SK-N-SH (cell line): Measurements from ENCODE around the gene LOXL4. TPM values are rescaled to one million over a fixed set of nuclear protein-coding genes. Genes with fewer than 3 reads are reported as not detected.

Experiments used
- CTCF ChIA-PET: fragments of 300-600, 350-600 bp; formaldehyde crosslinking; extraction: SDS; loops from one replicate; lab custom pipeline; 2021; lab: Yijun Ruan, JAX
- POLR2A ChIA-PET: fragments of 350-600 bp; sonication (Branson Sonifier 250); formaldehyde crosslinking; extraction: SDS; loops from one replicate; lab custom pipeline; 2020; ENCODE audit warnings: antibody characterized with exemption, inconsistent platforms; lab: Yijun Ruan, JAX
- DNase-seq: peaks from one replicate; pipeline ENCODE4 v3.0.0; 2012
- H2AFZ ChIP-seq: fragments of 200-600 bp; sonication (generic); 2 replicates; pipeline ENCODE4 v1.8.1; 2016; ENCODE audit warnings: antibody characterized with exemption, mild to moderate bottlenecking, low read depth
- H3F3A ChIP-seq: fragments of 200-600 bp; sonication (generic); replicated peaks from 2 replicates; pipeline ENCODE3; 2016; ENCODE audit warnings: antibody characterized with exemption, mild to moderate bottlenecking; ENCODE audit not compliant: insufficient read depth
- H3K27ac ChIP-seq, 2 experiments: fragments of 200-500 bp in 1 of 2; fragments of 200-600 bp in 1 of 2; sonication (Bioruptor generic) in 1 of 2; sonication (generic), shearing (Covaris generic) in 1 of 2; 2 replicates each; pipeline versions ENCODE4 v1.5.1 to v1.6.1; 2014 to 2016; ENCODE audit warnings: low read depth in 2 of 2, inconsistent platforms in 1 of 2, low read length in 1 of 2, mild to moderate bottlenecking in 1 of 2, mixed read lengths in 1 of 2
- H3K27me3 ChIP-seq: fragments of 200-600 bp; sonication (generic), shearing (Covaris generic); 2 replicates; pipeline ENCODE4 v1.6.1; 2016; ENCODE audit warnings: mixed run types; ENCODE audit not compliant: insufficient read depth
- H3K36me3 ChIP-seq, 2 experiments: fragments of 200-500 bp in 1 of 2; fragments of 200-600 bp in 1 of 2; sonication (Bioruptor generic) in 1 of 2; sonication (generic) in 1 of 2; replicated peaks in 1 of 2; 2 replicates each; pipeline versions ENCODE3 to v1.5.1; 2014 to 2016; ENCODE audit warnings: low read length in 1 of 2, mild to moderate bottlenecking in 1 of 2; ENCODE audit not compliant: insufficient read depth in 2 of 2, control insufficient read depth in 1 of 2
- H3K4me1 ChIP-seq, 2 experiments: fragments of 200-500 bp in 1 of 2; fragments of 200-600 bp in 1 of 2; sonication (Bioruptor generic) in 1 of 2; sonication (generic), shearing (Covaris generic) in 1 of 2; 2 replicates each; pipeline versions ENCODE4 v1.5.1 to v1.6.1; 2014 to 2016; ENCODE audit warnings: low read depth in 1 of 2, low read length in 1 of 2, mixed run types in 1 of 2; ENCODE audit not compliant: insufficient read depth in 2 of 2, control insufficient read depth in 1 of 2
- H3K4me2 ChIP-seq: fragments of 200-600 bp; sonication (generic), shearing (Covaris generic); 2 replicates; pipeline ENCODE4 v1.6.1; 2017; ENCODE audit warnings: mixed run types
- H3K4me3 ChIP-seq, 2 experiments: fragments of 200-500 bp in 1 of 2; fragments of 200-600 bp in 1 of 2; sonication (Bioruptor generic) in 1 of 2; sonication (generic), shearing (Covaris generic) in 1 of 2; 2 replicates each; pipeline versions ENCODE4 v1.5.1 to v1.8.1; 2014 to 2016; ENCODE audit warnings: low read depth in 2 of 2, inconsistent platforms in 1 of 2, low read length in 1 of 2, mild to moderate bottlenecking in 1 of 2, mixed read lengths in 1 of 2, moderate library complexity in 1 of 2
- H3K79me2 ChIP-seq: fragments of 200-600 bp; sonication (generic); 2 replicates; pipeline ENCODE4 v1.8.1; 2017; ENCODE audit warnings: mild to moderate bottlenecking; ENCODE audit not compliant: insufficient read depth
- H3K9ac ChIP-seq: fragments of 200-600 bp; sonication (generic); 2 replicates; pipeline ENCODE4 v1.6.1; 2017; ENCODE audit warnings: mixed run types
- H3K9me2 ChIP-seq: fragments of 200-600 bp; sonication (generic); 2 replicates; pipeline ENCODE4 v1.6.1; 2017; ENCODE audit warnings: mixed run types
- H3K9me3 ChIP-seq: fragments of 200-600 bp; sonication (generic); 2 replicates; pipeline ENCODE4 v1.6.1; 2017; ENCODE audit warnings: mixed run types, mild to moderate bottlenecking, moderate library complexity
- H4K20me1 ChIP-seq: fragments of 200-600 bp; sonication (generic); 2 replicates; pipeline ENCODE4 v1.6.1; 2017; ENCODE audit warnings: mild to moderate bottlenecking, mixed run types; ENCODE audit not compliant: insufficient read depth
- CHD2 ChIP-seq: fragments of 150-350 bp; IDR thresholded peaks from 2 replicates; pipeline ENCODE4 v1.6.1; 2018; ENCODE audit warnings: low read length; ENCODE audit not compliant: partially characterized antibody
- ELF1 ChIP-seq: IDR thresholded peaks from 2 replicates; pipeline ENCODE4 v1.4.0; 2012
- FOSL2 ChIP-seq: IDR thresholded peaks from 2 replicates; pipeline ENCODE4 v1.4.0; 2012; ENCODE audit warnings: low read depth, mild to moderate bottlenecking, moderate library complexity, borderline replicate concordance
- FOXJ3 ChIP-seq: sonication (generic); formaldehyde crosslinking; IDR thresholded peaks from 2 replicates; pipeline ENCODE4 v1.5.1; 2020; ENCODE audit warnings: mild to moderate bottlenecking, missing genetic modification reagents
- FOXM1 ChIP-seq: IDR thresholded peaks from 2 replicates; pipeline ENCODE4 v1.4.0; 2012; ENCODE audit warnings: low read depth, mild to moderate bottlenecking
- NFIC ChIP-seq: IDR thresholded peaks from 2 replicates; pipeline ENCODE4 v1.4.0; 2012; ENCODE audit warnings: borderline replicate concordance
- NRF1 ChIP-seq: IDR thresholded peaks from 2 replicates; pipeline ENCODE4 v1.6.1; 2012; ENCODE audit warnings: low read depth, mild to moderate bottlenecking, low read length
- RAD21 ChIP-seq: IDR thresholded peaks from 2 replicates; pipeline ENCODE4 v1.6.1; 2012; ENCODE audit warnings: mild to moderate bottlenecking, low read length
- SIN3A ChIP-seq: IDR thresholded peaks from 2 replicates; pipeline ENCODE4 v1.6.1; 2012; ENCODE audit warnings: low read depth, mild to moderate bottlenecking, low read length, moderate library complexity, borderline replicate concordance
- YY1 ChIP-seq: IDR thresholded peaks from 2 replicates; pipeline ENCODE4 v1.4.0; 2012; ENCODE audit warnings: low read depth, mild to moderate bottlenecking
- WGBS: methylation state at CpG from one replicate; pipeline ENCODE4 v1.1.6; 2017; ENCODE audit warnings: low lambda C conversion rate; 5-methylcytosine and 5-hydroxymethylcytosine counted together
- polyA plus RNA-seq, 3 experiments: library from polyadenylated mRNA; depleted of rRNA; stranded (reverse); fragments of >200 nt; gene quantifications; 2 replicates each; pipeline ENCODE4 v1.2.3, GENCODE V29; 2012
- TF ChIP-seq, protein P1 (sequence below): IDR thresholded peaks from 2 replicates; pipeline ENCODE4 v1.6.1; 2012; ENCODE audit warnings: mild to moderate bottlenecking, low read depth, low read length, moderate library complexity
- TF ChIP-seq, protein P2 (sequence below): fragments of 150-350 bp; IDR thresholded peaks from 2 replicates; pipeline ENCODE4 v1.6.1; 2017; ENCODE audit warnings: antibody characterized with exemption, low read length, low read depth, borderline replicate concordance
- TF ChIP-seq, protein P3 (sequence below): fragments of 150-350 bp; IDR thresholded peaks from 2 replicates; pipeline ENCODE4 v1.6.1; 2016; ENCODE audit warnings: mild to moderate bottlenecking, low read depth, low read length
- TF ChIP-seq, protein P4 (sequence below): IDR thresholded peaks from 2 replicates; pipeline ENCODE4 v1.4.0; 2012; ENCODE audit warnings: low read depth
- TF ChIP-seq, protein P5 (sequence below): IDR thresholded peaks from 2 replicates; pipeline ENCODE4; 2012

Gene LOXL4
- polyA plus RNA-seq, 1 of the 3 experiments (the other 2 are of a cell fraction), result 1.7 TPM

DNA sequence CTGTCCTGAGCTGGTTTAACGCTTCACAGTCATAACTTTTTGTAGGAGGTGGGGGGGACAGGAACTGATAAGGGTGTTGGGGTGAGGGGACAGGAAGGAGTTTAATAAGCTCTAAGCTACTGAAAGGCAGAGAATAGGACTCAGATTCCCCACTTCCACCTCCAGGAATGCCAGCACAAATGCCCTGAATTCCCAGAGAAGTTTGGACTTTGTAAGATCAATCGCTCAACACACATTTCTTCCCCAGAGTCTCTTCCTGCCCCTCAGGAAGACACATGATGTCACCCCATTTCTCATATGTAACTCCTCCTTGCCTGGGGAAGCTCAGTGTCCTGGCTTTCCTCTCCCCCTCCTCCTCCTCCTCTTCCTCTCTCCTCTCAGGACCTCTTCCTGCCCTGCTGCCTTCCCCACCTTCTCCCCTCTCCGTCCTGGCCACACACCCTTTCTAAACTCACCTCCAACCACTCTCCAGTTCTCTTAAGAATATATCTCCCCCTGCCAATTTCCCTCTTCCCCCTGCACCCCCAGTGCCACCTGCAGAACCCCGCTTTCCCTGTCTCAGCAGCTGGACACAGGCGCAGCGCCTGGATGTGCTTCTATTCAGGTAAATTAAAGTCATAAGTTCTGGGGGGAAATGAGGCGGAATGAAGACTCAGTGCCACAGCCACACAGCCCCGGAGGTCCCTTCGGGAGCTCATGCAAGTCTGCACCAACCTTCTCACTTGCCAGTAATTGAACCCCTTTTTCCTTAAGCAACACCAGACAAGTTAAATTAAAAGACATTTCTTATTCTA lies 5.3 kb upstream of the LOXL4 start:
- CTCF ChIA-PET, result interaction anchor here (1.0 to 1.5 kb wide), 2 partner anchors 36 to 102 kb away, joined by 3 read pairs; no protein-coding TSS in a partner anchor
- Histone ChIP-seq H3K79me2 (no peaks in the 10 kb centered on the region), H3K4me1 (peaks cover 11 to 21% of the 10 kb centered on the region in 2 experiments; a peak in 1 of 4 replicates), H3K36me3 (no peaks in the 10 kb centered on the region), H3K9ac (no peak overlapping the region), H4K20me1 (no peaks in the 10 kb centered on the region), H3K9me2 (no peaks in the 10 kb centered on the region), H3K4me3 (no peak overlapping the region), H3F3A (no peaks in the 10 kb centered on the region), H3K27me3 (no peaks in the 10 kb centered on the region), H3K27ac (no peak overlapping the region)
- POLR2A ChIA-PET, result no interaction called here
- DNase-seq, result no peak
- 86% methylated on average over 9 of the region's 9 CpGs for WGBS
- TF ChIP-seq SIN3A (no peak), CHD2 (no peak), RAD21 (no peak), NFIC (no peak), ELF1 (no peak), FOXM1 (no peak), NRF1 (no peak), YY1 (no peak), FOSL2 (no peak), FOXJ3 (CRISPR knock-in tag) (no peak)
- TF ChIP-seq, protein P1, sequence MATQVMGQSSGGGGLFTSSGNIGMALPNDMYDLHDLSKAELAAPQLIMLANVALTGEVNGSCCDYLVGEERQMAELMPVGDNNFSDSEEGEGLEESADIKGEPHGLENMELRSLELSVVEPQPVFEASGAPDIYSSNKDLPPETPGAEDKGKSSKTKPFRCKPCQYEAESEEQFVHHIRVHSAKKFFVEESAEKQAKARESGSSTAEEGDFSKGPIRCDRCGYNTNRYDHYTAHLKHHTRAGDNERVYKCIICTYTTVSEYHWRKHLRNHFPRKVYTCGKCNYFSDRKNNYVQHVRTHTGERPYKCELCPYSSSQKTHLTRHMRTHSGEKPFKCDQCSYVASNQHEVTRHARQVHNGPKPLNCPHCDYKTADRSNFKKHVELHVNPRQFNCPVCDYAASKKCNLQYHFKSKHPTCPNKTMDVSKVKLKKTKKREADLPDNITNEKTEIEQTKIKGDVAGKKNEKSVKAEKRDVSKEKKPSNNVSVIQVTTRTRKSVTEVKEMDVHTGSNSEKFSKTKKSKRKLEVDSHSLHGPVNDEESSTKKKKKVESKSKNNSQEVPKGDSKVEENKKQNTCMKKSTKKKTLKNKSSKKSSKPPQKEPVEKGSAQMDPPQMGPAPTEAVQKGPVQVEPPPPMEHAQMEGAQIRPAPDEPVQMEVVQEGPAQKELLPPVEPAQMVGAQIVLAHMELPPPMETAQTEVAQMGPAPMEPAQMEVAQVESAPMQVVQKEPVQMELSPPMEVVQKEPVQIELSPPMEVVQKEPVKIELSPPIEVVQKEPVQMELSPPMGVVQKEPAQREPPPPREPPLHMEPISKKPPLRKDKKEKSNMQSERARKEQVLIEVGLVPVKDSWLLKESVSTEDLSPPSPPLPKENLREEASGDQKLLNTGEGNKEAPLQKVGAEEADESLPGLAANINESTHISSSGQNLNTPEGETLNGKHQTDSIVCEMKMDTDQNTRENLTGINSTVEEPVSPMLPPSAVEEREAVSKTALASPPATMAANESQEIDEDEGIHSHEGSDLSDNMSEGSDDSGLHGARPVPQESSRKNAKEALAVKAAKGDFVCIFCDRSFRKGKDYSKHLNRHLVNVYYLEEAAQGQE, result no peak
- TF ChIP-seq, protein P2, sequence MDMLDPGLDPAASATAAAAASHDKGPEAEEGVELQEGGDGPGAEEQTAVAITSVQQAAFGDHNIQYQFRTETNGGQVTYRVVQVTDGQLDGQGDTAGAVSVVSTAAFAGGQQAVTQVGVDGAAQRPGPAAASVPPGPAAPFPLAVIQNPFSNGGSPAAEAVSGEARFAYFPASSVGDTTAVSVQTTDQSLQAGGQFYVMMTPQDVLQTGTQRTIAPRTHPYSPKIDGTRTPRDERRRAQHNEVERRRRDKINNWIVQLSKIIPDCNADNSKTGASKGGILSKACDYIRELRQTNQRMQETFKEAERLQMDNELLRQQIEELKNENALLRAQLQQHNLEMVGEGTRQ, result no peak
- TF ChIP-seq, protein P3, sequence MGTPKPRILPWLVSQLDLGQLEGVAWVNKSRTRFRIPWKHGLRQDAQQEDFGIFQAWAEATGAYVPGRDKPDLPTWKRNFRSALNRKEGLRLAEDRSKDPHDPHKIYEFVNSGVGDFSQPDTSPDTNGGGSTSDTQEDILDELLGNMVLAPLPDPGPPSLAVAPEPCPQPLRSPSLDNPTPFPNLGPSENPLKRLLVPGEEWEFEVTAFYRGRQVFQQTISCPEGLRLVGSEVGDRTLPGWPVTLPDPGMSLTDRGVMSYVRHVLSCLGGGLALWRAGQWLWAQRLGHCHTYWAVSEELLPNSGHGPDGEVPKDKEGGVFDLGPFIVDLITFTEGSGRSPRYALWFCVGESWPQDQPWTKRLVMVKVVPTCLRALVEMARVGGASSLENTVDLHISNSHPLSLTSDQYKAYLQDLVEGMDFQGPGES, result no peak
- TF ChIP-seq, protein P4, sequence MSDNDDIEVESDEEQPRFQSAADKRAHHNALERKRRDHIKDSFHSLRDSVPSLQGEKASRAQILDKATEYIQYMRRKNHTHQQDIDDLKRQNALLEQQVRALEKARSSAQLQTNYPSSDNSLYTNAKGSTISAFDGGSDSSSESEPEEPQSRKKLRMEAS, result no peak
- TF ChIP-seq, protein P5, sequence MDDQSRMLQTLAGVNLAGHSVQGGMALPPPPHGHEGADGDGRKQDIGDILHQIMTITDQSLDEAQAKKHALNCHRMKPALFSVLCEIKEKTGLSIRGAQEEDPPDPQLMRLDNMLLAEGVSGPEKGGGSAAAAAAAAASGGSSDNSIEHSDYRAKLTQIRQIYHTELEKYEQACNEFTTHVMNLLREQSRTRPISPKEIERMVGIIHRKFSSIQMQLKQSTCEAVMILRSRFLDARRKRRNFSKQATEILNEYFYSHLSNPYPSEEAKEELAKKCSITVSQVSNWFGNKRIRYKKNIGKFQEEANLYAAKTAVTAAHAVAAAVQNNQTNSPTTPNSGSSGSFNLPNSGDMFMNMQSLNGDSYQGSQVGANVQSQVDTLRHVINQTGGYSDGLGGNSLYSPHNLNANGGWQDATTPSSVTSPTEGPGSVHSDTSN, result no peak
- TF ChIP-seq, all 33 proteins: peak for 0
- Histone ChIP-seq H3K9me3 (no peaks in the 10 kb centered on the region), H2AFZ (no peak overlapping the region), H3K4me2 (no peak overlapping the region)
